ENCODE measurements around the gene GPRC5C.
"Not testable (repeated sequence)": the region's sequence is repeated elsewhere in the genome, so short reads cannot be mapped to it uniquely, and the experiment has no call there.

GPRC5C gene

DNA sequence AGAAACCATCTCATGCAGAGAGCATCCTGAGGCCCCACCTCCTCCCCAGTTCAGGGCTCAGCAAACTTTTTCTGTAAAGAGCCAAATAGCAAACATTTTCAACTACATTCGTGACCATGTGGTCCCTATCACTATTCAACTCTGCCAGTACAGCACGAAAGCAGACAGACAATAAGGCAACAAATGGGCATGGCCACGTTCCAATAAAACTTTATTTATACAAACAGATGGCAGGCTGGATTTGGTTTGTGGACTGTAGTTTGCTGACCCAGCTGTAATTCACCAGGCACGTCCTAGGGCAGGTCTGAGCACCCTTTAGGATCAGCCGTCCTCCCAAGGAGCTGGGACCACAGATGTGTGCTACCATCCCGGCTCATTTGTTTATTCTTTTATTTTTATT, 27.1 kb upstream of the GPRC5C start:
- FAIRE-seq (no peak), DNase-seq (ENCODE audit: insufficient read length, low spot score) (no peak)

- DNase-seq (ENCODE audit: insufficient read length, low spot score); FAIRE-seq: not testable (repeated sequence)
Measured at GRCh38 chr17:74405311-74405710, 26.6 kb upstream of the GPRC5C start.

- DNase-seq (ENCODE audit: insufficient read length, low spot score) (no peak), FAIRE-seq (no peak)
Measured at GRCh38 chr17:74407384-74407783, 24.5 kb upstream of the GPRC5C start.

- DNase-seq (ENCODE audit: insufficient read length, low spot score) (no peak), FAIRE-seq (no peak)
Measured at GRCh38 chr17:74408262-74408661, 23.6 kb upstream of the GPRC5C start.

DNA sequence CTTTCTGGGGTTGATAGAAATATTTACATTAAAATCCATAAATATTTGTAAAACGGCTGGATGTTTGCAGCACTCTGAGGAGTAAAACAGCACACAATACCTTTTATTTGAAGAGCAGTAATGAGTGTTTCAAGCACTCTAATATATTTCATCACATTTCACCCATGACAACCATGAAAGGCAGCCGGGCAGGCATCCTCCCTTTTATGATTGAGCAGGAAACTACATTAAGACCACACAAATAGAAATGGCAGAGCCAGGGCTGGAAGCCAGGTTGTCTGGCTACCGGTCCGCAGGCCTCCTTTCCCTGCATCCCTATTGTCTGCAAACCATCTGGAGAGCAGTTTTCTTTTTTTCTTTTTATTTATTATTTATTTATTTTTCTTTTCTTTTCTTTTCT, 23.1 kb upstream of the GPRC5C start:
- no peak for DNase-seq (ENCODE audit: insufficient read length, low spot score)
- FAIRE-seq = no peak

DNA sequence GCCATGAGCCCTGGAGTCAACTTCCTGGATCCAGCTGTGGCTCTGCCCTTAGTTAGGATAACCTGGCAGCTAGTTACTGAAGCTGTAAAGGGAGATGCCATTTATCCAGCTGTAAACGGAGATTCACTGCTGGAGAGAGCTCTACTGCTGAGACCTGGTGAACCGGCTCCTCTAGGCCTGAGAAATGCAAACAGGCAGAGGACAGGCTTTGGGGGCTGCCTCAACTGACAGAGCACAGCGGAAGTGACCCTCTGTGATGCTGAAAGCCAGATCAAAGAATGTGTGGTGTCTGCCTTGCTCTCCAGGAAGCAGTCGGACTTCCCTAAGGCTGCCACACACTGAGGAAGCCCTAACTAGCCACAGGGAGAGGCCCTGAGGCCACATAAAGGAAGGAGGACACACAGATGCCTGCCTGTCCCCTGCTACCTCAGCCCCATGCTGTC, 21.9 kb upstream of the GPRC5C start:
- FAIRE-seq (no peak), DNase-seq (ENCODE audit: insufficient read length, low spot score) (no peak)

GRCh38 chr17:74412581-74412980, 19.3 kb upstream of the GPRC5C start:
- FAIRE-seq (no peak), DNase-seq (ENCODE audit: insufficient read length, low spot score) (no peak)

DNA sequence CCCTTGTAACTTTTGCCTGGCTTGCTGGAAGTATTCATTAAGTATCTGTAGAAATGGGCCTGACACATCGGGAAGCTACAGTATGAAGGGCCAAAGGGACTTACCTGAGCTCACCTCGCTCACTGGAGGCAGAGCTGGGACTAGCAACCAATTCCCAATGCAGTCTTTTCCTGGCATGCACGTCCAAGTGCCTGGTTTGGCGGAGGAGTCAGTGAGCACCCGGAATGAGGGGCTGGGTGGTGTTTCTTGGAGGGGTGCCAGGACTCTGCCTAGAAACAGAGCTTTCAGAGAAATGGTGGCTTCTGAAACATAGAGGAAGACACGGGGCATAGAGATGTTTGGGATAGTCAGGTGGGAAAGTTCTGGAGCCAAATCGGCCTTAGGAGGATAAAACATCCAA, 18.4 kb upstream of the GPRC5C start:
- no peak for FAIRE-seq
- no peak for DNase-seq (ENCODE audit: insufficient read length, low spot score)

DNA sequence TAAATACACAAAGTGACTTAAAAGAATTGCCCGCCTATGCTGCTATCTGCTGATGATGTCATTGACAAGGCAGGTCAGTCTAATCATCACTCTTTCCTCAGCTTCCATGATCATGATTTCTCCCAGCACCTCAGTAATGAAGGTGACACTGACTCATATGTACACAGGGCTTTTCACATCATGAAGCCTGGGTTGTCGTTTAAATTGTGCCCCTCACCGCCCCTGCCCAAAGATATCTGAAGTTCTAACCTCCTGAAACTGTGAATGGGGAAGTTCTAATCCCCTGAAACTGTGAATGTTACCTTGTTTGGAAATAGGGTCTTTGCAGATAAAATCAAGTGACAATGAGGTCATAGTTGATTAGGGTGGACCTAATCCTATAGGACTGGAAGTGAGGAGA, 17.4 kb upstream of the GPRC5C start:
- DNase-seq (ENCODE audit: insufficient read length, low spot score) (no peak), FAIRE-seq (peak; percentile 40)

DNA sequence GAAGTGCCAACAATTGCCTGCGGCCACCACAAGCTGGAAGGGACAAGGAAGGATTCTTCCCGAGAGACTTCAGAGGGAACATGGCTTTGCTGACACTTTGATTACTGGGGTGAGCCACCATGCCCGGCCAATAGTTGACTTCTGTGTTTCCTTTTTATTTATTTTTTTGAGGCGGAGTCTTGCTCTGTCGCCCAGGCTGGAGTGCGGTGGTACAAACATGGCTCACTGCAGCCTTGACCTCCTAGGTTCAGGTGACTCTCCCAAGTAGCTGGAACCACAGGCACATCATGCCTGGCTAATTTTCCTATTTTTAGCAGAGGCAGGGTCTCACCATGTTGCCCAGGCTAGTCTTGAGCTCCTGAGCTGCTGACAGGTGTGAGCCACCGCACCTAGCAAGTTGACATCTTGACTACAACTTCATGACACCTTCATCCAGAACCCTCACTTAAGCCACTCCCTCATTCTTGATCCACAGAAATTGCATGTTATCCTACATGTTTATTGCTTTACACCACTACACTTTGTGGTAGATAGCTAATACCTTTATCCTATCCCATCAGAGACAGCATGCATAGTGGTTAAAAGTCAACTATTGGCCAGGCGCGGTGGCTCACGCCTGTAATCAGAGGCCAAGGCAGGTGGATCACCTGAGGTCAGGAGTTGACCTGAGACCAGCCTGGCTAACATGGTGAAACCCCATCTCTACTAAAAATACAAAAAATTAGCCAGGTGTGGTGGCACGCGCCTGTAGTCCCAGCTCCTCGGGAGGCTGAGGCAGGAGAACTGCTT, 16.1 kb upstream of the GPRC5C start:
- no peak for FAIRE-seq
- no peak for DNase-seq (ENCODE audit: insufficient read length, low spot score)

GRCh38 chr17:74417178-74418045, 14.5 kb upstream of the GPRC5C start:
- DNase-seq (ENCODE audit: insufficient read length, low spot score) = peak; percentile 64
- peak; percentile 68 for FAIRE-seq

- FAIRE-seq = no peak
Measured at GRCh38 chr17:74419928-74420411, 11.9 kb upstream of the GPRC5C start.

GRCh38 chr17:74424117-74424516, 7.8 kb upstream of the GPRC5C start:
- DNase-seq (ENCODE audit: insufficient read length, low spot score) = no peak
- no peak for FAIRE-seq

More at GRCh38 chr17:74419928-74420411, 11.9 kb upstream of the GPRC5C start:
- DNase-seq (ENCODE audit: insufficient read length, low spot score) = no peak

DNA sequence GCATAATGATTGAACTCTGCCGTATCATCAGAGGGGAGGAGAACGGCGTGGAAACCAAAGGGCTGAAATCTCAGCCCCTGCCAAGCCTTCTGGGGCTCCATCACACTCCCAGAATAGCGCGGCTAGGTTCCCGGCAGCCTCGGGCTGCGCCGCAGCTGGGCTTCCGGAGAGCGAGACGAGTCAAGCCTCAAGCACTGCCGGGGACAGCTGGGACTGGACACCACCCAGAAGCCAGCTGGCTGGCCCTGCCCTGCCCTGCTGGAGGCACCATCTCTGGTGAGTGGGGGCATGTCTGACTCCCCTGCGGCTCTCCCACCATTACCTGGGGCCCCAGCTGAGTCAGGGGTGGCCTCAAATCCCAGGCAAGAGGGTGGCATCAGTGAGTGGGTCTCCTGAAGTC, 7.2 kb upstream of the GPRC5C start:
- FAIRE-seq (no peak), DNase-seq (ENCODE audit: insufficient read length, low spot score) (no peak)

GRCh38 chr17:74426551-74427047, 5.3 kb upstream of the GPRC5C start:
- no peak for FAIRE-seq
- no peak for DNase-seq (ENCODE audit: insufficient read length, low spot score)

DNA sequence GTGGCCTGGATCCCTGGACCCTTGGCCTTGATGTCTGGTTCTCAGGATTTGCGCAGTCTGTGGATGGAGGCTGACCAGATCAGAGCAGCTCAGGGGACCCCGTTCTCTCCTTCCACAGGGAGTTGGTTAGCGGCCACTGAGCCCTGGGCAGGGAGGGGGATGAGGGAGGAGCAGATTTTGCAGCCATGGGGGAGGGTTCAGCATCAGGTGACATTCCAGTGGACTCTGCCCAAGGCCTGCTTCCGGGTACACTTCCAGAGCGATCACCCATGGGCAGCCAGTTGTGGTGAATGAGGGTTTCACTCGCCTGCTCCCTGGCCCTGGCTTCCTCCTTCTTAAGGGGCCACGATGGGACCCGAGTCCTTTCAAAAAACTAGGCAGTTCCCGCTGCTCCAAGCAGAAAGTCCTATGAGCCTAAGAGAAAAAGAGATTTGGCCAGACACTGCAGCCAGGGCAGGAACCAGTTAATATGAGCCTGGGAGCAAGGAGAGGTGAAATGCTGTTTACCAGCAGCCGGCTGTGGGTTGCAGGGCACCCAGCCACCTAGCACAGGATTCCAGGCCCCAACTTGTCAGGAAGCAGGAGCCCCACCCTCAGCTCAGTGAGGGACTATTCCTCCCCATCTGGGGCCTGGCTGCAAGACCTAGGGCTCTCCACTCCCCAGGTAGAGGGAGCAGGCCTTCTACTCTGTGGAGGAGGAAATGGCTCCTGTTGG, 4.7 kb upstream of the GPRC5C start:
- DNase-seq (ENCODE audit: insufficient read length, low spot score) = no peak
- no peak for FAIRE-seq

- no peak for DNase-seq (ENCODE audit: insufficient read length, low spot score)
- no peak for FAIRE-seq
Measured at GRCh38 chr17:74427763-74428153, 4.1 kb upstream of the GPRC5C start.

DNA sequence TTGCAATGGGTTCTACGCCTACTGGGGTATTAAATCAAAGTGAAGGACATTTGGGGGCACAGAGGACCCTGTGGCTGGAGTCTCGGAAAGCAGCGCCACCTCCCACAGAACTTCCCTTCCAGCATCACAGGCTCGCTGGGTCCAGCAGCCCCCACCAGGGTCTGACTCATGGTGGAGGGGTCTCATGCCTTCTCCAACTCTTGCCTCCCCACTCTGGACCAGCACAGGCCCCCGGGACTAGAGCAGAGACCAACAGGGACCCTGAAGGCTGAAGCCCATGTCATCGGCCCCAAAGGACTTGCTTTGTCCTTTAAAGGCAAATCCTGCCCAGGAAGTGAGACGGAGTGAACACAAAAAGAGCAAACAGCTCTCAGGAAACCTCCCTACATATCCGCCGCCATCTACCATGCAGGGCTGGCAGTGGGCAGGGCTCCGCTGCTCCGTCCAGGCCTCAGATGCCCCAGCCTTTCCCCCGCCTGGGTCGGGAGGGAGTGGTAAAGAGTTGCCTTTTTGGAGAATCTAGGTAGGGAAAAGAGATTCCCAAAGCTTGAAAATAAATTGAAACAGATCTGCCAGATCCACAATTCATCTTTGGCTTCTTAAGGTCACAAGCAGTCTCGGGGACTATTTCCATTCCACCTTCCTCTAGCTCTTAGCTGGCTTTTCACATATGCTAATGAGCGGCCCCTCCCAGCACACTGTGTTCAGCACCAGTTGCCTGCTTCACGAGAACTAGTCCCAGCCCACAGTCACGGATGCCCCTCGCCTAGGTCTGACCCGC, 2.1 kb upstream of the GPRC5C start:
- FAIRE-seq = peak; percentile 79

GRCh38 chr17:74430385-74430705, 1.5 kb upstream of the GPRC5C start:
- peak; percentile 59 for FAIRE-seq
- no peak for DNase-seq (ENCODE audit: insufficient read length, low spot score)

More for the DNA sequence above, 2.1 kb upstream of the GPRC5C start:
- no peak for DNase-seq (ENCODE audit: insufficient read length, low spot score)

All from GM19239 (cell line).